Skin epidermis (tissue), 12 donors: ENCODE results near the gene MRPS24.
"Not testable (repeated sequence)": the region's sequence is repeated elsewhere in the genome, so short reads cannot be mapped to it uniquely, and the experiment has no call there.

ENCODE experiments used
- H3K27ac ChIP-seq, 21 experiments: fragments of 200-600 bp; sonication (generic) in 11 of 21; one replicate each; pipeline ENCODE4 v1.5.0; 2020; ENCODE audit warnings: mild to moderate bottlenecking in 3 of 21, inconsistent platforms in 2 of 21, moderate library complexity in 2 of 21
- H3K4me3 ChIP-seq, 7 experiments: fragments of 200-600 bp; sonication (generic) in 2 of 7; one replicate each; pipeline ENCODE4 v1.5.0; 2020; ENCODE audit warnings: inconsistent platforms in 2 of 7, mild to moderate bottlenecking in 2 of 7, moderate library complexity in 1 of 7

MRPS24 gene

DNA sequence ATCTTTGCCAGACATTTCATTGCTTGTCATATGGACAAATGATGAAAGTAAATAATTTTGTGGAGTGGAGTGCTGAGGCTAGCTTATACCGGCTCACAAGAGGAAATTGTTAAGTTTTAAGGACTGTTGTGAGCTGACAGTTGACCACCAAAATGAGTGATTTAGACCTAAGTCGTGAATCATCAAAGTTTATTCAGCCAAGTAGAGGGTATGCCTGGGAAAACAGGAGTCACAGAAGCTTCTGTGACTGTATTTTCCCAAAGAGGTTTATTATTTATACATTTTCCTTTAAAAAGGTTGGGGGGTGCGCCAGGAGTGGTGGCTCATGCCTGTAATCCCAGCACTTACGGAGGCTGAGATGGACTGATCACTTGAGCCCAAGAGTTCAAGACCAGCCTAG, 21.8 kb downstream of the MRPS24 start:
- no peak overlapping the region for H3K4me3 ChIP-seq

GRCh38 chr7:43844662-43845061, 24.7 kb downstream of the MRPS24 start:
- H3K27ac ChIP-seq: no peak overlapping the region

More for the DNA sequence above, 21.8 kb downstream of the MRPS24 start:
- no peak overlapping the region for H3K27ac ChIP-seq

DNA sequence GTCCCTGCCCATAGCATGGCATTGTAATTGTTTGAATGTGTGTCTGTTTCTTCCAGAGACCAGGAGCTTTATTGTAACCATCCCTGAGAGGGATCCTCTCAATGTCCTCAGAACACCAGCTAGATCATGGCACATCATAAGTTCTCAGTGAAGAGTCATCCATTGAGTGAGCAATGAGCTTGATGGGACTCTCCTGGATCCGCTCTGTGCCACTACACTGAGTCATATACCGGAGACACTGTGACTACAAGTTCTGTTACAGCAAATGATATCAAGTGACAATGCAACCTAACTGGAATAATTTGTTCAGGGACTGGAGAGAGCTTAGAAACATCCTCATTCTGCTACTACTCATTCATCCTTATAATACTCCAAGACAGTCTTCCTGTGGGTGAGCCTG, 25.1 kb downstream of the MRPS24 start:
- Histone ChIP-seq H3K27ac (no peak overlapping the region), H3K4me3 (no peak overlapping the region)

More at GRCh38 chr7:43844662-43845061, 24.7 kb downstream of the MRPS24 start:
- H3K4me3 ChIP-seq: no peak overlapping the region

- H3K4me3 ChIP-seq: no peak overlapping the region
- no peak overlapping the region for H3K27ac ChIP-seq
Measured at GRCh38 chr7:43843296-43843695, 26.0 kb downstream of the MRPS24 start.

DNA sequence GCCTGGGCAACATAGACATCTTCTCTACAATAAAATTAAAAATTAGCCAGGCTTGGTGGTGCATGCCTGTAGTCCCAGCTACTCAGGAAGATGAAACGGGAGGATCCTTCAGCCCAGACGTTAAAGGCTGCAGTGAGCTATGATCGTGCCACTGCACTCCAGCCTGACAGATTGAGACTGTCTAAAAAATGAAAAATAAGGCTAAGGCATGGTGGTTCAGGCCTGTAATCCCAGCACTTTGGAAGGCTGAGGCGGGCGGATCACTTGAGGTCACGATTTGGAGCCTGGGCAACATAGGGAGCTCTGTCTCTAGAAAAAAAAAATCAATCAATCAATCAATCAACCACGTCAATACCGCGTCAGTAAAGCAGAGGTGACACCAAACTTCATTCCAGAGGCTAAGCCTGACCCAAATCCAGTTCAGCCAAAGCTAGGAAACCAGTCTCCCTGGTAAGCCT, 31.1 kb downstream of the MRPS24 start:
- Histone ChIP-seq H3K27ac (peak overlapping the region in 1 of 21 experiments; percentile 33), H3K4me3 (no peak overlapping the region)

DNA sequence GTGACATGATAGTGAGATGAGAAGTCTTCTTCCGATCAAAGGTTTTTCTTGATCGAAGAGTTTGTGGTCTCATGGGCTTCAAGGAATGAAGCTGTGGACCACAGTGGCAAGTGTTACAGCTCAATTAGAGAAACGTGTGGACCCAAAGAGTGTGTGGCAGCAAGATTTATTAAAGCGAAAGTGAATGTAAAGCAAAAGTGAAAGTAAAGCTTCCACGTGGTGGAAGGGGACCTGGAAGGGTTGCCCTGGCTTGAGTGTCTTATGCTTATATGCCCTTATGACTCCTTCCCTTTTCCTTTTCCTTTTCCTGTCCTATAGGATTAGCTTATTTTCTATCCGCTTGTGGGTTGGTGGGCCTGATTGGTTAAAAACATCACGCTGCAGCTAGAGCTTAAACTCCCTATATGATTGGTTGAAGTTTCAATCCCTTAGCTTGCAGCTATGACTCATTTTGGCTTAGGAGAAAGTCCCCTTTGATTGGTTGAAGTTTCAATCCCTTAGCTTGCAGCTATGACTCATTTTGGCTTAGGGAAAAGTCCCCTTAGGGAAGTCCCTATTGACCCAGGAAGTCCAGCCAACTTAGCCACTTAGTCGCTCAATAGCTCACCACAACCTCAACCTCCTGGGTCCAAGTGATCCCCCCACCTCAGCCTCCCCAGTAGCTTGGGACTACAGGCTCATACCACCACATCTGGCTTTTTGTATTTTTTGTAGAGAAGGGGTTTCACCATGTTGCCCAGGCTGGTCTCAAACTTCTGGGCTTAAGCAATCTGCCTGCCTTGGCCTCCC, 34.7 kb downstream of the MRPS24 start:
- peak overlapping the region in 4 of 7 experiments; percentile 9 to 32 (median 16) for H3K4me3 ChIP-seq

GRCh38 chr7:43830917-43831316, 38.4 kb downstream of the MRPS24 start:
- H3K4me3 ChIP-seq, H3K27ac ChIP-seq: not testable (repeated sequence)

More for the DNA sequence above, 34.7 kb downstream of the MRPS24 start:
- H3K27ac ChIP-seq: peak overlapping the region in 2 of 21 experiments; percentile 44 to 72

GRCh38 chr7:43825391-43825808, 43.9 kb downstream of the MRPS24 start:
- Histone ChIP-seq H3K27ac (no peak overlapping the region), H3K4me3 (no peak overlapping the region)

DNA sequence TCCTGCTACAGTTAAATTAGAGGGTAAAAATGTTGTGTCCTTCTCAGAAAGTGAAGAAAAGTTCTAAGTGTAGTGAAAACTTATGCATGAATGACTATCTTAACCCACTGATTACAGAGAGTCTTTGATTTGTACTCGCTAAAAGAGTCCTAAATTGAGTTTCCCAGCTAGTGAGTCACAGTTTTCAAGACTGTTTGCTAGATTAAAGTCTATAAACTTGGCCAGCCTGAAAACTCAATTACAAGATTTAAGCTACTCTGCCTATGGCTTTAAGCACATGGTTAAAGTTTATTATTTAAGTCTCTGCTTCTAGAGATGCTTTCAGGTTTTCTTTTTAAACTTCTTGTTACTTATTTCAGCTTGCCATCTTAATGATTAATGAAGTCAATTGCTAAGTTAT, 44.4 kb downstream of the MRPS24 start:
- no peak overlapping the region for H3K4me3 ChIP-seq

GRCh38 chr7:43824513-43824912, 44.8 kb downstream of the MRPS24 start:
- not testable (repeated sequence) for H3K27ac ChIP-seq, H3K4me3 ChIP-seq

More for the DNA sequence above, 44.4 kb downstream of the MRPS24 start:
- no peak overlapping the region for H3K27ac ChIP-seq

DNA sequence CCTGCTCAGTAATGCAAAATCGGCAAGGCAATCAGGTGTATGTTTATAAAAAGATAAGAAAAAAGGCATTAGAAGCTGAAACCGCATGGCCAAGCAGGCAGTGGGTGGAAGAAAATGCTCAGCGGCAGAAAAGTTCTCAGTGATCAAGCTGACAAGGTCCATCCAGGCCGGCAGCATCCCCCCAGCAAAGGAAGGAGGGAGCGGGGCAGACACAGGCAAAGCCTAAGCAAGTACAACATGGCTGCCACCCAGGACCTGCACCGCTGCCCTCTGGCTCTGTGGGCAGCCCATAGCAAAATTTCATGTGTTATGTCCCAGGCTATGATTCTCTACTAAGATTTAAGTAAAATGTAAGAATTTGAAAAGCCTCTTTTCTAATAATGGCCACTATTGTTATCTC, 45.4 kb downstream of the MRPS24 start:
- H3K27ac ChIP-seq: no peak overlapping the region
- no peak overlapping the region for H3K4me3 ChIP-seq

DNA sequence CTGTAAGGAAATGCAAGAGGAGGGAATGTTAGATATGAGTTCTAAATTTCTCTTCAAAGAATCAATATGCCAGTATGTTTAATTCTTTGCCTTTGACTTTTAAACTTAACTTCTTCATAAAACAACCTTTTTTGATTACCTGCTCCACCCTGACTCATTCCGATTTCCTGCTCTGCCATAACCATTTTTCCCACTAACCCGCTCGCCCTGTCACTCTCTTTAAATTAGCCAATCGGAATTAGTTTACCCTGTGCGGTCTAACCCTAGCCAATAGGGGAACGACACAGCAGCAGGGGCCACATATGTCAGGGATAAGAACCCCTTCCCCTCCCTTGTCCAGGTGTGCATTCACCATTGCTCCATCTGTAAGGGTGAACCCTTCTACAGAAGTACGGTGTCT, 45.9 kb downstream of the MRPS24 start:
- H3K4me3 ChIP-seq, H3K27ac ChIP-seq: not testable (repeated sequence)
